T follicular helper cell (primary cell): ENCODE results near the gene PSD4.

ENCODE experiments used
- DNase-seq: peaks from one replicate; pipeline ENCODE4 v3.0.0-alpha.2; 2020; ENCODE audit warnings: low read depth

Gene PSD4

GRCh38 chr2:113238871-113239839 lies 65.4 kb downstream of the PSD4 start:
- no peak for DNase-seq

- no peak for DNase-seq
Observed at GRCh38 chr2:113240150-113240914, 66.6 kb downstream of the PSD4 start.

DNA sequence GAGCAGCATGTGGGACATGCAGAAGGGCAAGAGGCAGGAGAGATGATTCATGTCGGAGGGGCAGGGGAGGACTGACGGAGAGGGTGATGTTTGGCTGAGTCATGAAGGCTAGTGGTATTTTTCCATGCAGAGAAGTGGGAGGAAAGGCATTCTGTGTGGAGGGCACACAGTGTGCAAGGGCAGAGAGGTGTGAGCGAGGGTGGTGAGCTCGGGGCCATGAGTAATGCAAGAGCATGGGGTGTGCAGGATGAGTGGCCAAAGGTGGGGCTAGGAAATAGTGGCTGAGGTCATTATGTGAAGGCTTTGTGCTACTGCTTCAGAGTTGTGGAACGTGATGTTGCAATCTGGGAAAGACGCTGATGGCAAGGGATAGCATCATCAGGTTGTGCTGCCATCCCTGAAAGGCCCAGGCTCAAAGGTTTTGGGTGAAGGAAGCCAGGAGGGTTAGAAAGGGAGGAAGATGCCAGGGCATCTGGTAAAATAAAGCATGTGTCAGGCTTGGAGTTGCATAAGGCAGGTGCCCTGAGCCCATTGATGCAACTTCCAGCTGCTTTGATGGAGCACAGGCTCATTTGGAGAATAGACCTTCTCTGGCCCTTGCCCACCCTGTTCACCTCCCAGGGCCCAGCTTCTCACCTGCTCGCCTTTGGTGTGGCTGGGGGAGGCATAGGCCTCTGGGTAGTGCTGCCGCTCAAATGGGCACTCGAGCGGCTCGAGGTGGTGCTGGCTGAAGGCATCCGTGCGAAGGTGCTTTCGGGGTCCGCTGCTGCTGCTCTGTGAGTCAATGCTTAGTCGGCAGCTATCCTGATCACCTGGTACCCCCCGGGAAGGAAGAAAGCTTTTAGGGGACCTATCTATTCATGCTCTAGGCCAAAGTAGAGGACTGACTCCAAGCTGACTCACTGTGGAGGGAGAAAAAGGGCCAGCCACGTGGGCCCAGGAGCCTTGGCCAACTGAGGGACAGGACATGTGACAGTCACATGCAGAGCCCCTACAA lies 67.4 kb downstream of the PSD4 start:
- DNase-seq = no peak

- DNase-seq = no peak
Observed at GRCh38 chr2:113242327-113242726, 68.6 kb downstream of the PSD4 start.

- no peak for DNase-seq
Observed at GRCh38 chr2:113245276-113245711, 71.5 kb downstream of the PSD4 start.

- no peak for DNase-seq
Observed at GRCh38 chr2:113246606-113247005, 72.8 kb downstream of the PSD4 start.

- peak; percentile 69 for DNase-seq
Observed at GRCh38 chr2:113248997-113249770, 75.4 kb downstream of the PSD4 start.

GRCh38 chr2:113251118-113251517 lies 77.3 kb downstream of the PSD4 start:
- peak; percentile 7 for DNase-seq

GRCh38 chr2:113252047-113252590 lies 78.3 kb downstream of the PSD4 start:
- no peak for DNase-seq

DNA sequence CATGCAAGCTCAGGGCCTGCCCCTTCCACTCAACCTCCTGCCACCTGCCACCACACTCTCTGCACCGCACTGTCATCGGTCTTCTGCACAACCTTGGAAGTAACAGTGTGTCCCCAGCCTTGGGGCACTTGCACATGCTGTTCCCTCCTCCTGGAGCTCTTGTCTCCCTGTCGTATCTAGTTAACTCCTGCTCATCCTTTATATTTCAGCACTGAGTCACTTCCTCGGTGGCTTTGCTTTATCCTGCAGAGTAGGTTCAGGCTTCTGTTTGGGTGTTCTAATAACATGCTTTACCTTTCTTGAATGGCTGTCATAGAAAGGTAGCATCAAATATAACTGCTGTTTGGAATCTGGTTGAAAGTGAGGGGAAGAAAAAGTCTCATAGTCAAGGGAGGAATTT lies 79.7 kb downstream of the PSD4 start:
- DNase-seq = no peak

GRCh38 chr2:113255140-113256070 lies 81.6 kb downstream of the PSD4 start:
- no peak for DNase-seq

- DNase-seq = no peak
Observed at GRCh38 chr2:113257516-113258264, 83.9 kb downstream of the PSD4 start.

DNA sequence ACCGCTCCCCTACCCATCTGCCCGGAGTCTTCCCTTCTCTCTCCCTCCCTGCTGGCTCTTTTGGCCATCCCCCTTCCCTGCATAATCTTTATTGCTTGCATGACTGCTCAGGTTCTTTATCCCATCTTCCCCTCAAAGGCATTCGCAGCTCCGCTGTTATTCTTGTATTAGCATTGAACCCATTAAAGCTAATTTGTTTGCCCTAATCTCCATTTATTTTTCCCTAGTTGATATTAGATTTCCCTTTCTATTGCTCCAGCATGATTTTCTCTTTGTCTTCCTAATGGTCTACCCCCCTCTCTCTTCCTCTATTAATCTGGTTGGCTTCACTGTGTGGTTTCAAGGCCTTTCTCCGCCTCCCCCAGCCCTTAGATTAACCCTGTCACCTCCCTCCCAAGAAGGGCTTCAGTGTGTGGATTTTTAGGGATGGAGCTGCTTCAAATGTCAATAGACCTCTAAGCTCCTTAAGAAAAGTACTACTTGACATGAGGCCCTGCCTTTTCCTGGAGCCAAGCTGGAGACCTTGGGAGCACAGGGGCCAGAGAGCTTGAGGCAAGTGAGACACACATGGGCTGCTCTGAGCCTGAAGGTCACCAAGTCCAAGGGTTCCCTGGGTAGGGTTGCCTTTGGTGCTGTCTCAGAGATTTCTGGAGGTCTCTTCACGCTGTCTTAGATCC lies 84.8 kb downstream of the PSD4 start:
- no peak for DNase-seq
